H1 (cell line): ENCODE data around the gene PRR5L. TPM values are rescaled to one million over a fixed set of nuclear protein-coding genes. Genes with fewer than 3 reads are reported as not detected.

ENCODE experiments used
- ATF3 ChIP-seq: IDR thresholded peaks from 2 replicates; pipeline ENCODE4 v1.6.1; 2011; ENCODE audit warnings: low read depth, mild to moderate bottlenecking, low read length; ENCODE audit not compliant: insufficient read depth
- CHD7 ChIP-seq: fragments of 300-600 bp; sonication (generic); IDR thresholded peaks from 2 replicates; pipeline ENCODE4 v1.7.1; 2012; ENCODE audit warnings: low read length, moderate library complexity, mild to moderate bottlenecking, inconsistent platforms; ENCODE audit not compliant: insufficient replicate concordance
- EP300 ChIP-seq, 2 experiments: IDR thresholded peaks; 1 replicate in 1 of 2; 2 replicates in 1 of 2; pipeline ENCODE4 v1.6.1; 2011 to 2012; ENCODE audit warnings: low read depth in 2 of 2, low read length in 2 of 2, mild to moderate bottlenecking in 2 of 2, borderline replicate concordance in 1 of 2, inconsistent platforms in 1 of 2, moderate library complexity in 1 of 2
- EZH2 ChIP-seq: fragments of 200-600 bp; sonication (generic); IDR thresholded peaks from 2 replicates; pipeline ENCODE4 v1.7.1; 2012; ENCODE audit warnings: low read depth, mild to moderate bottlenecking, moderate library complexity, low read length, inconsistent platforms; ENCODE audit not compliant: severe bottlenecking
- FOSL1 ChIP-seq: IDR thresholded peaks from 2 replicates; pipeline ENCODE4 v1.6.1; 2011; ENCODE audit warnings: mild to moderate bottlenecking, low read depth, low read length, moderate library complexity; ENCODE audit not compliant: insufficient read depth
- HDAC2 ChIP-seq, 2 experiments: fragments of 300-600 bp in 1 of 2; sonication (generic) in 1 of 2; IDR thresholded peaks; 2 replicates each; pipeline ENCODE4 v1.6.1; 2011 to 2012; ENCODE audit warnings: low read depth in 2 of 2, low read length in 2 of 2, mild to moderate bottlenecking in 2 of 2, moderate library complexity in 2 of 2, borderline replicate concordance in 1 of 2, inconsistent platforms in 1 of 2
- POU5F1 ChIP-seq: IDR thresholded peaks from 2 replicates; pipeline ENCODE4 v1.6.1; 2011; ENCODE audit warnings: low read depth, mild to moderate bottlenecking, low read length, moderate library complexity
- SAP30 ChIP-seq: fragments of 300-600 bp; sonication (generic); IDR thresholded peaks from 2 replicates; pipeline ENCODE4 v1.7.1; 2012; ENCODE audit warnings: low read length, moderate library complexity, mild to moderate bottlenecking, inconsistent platforms; ENCODE audit not compliant: insufficient read depth, insufficient replicate concordance
- SIN3A ChIP-seq, 2 experiments: IDR thresholded peaks in 1 of 2; conservative IDR thresholded peaks in 1 of 2; 2 replicates each; pipeline ENCODE4 v1.6.1; 2011 to 2012; ENCODE audit warnings: low read length in 2 of 2, improper control_type of control experiment in 1 of 2, low read depth in 1 of 2, mild to moderate bottlenecking in 1 of 2
- polyA plus RNA-seq, 7 experiments: library from polyadenylated mRNA; depleted of rRNA in 3 of 7; stranded (reverse) in 5 of 7; unstranded in 2 of 7; fragments of >200 nt in 5 of 7; fragments of 200-250 nt in 2 of 7; gene quantifications; 1 replicate in 5 of 7; 2 replicates in 1 of 7; 4 replicates in 1 of 7; pipeline versions ENCODE4 v1.2.1 to v1.2.3, GENCODE V29; 2011 to 2013; ENCODE audit warnings: missing spikeins in 2 of 7, mixed read lengths in 2 of 7
- total RNA-seq: library from RNA; stranded (reverse); fragmentation: NEBNext Ultra II Directional; extraction: Animal tissue kit (Norgen Biotek cat#: 25700); gene quantifications from 2 replicates; pipeline ENCODE4 v1.2.1, GENCODE V29; 2021

Gene PRR5L
- total and polyA plus RNA-seq, 2 of the 8 experiments (the other 6 are each of a cell fraction or from before 2014, with no cell fraction given) = 6.6 to 10.1 TPM

GRCh38 chr11:36379653-36380052 is 83.6 kb downstream of the PRR5L start (continued):
- TF ChIP-seq CHD7 (no peak), EP300 (IDR thresholded peaks at IDR 0.05; ENCODE audit: borderline replicate concordance in 1 of 2, low read depth in 2 of 2, low read length in 2 of 2) (no peak), EZH2 (no peak), SAP30 (no peak), ATF3 (no peak), HDAC2 (IDR thresholded peaks at IDR 0.05; ENCODE audit: borderline replicate concordance in 1 of 2, low read depth in 2 of 2, low read length in 2 of 2) (no peak), FOSL1 (no peak), SIN3A (conservative IDR thresholded peaks at IDR 0.05 in 1 of 2, IDR thresholded peaks at IDR 0.05 in 1 of 2; ENCODE audit: low read depth in 1 of 2, low read length in 2 of 2) (no peak), POU5F1 (no peak)
